Lower lobe of right lung (tissue), 2 donors: ENCODE measurements around the gene ZNF236. TPM values are rescaled to one million over a fixed set of nuclear protein-coding genes. Genes with fewer than 3 reads are reported as not detected.

Experiments
- ATAC-seq, 2 donors: fragments of 200-7000 bp; cut with Tn5 transposase; one replicate each; pipeline ENCODE4 v1.9.1; 2020 to 2022; ENCODE audit warnings: mild to moderate bottlenecking in 2 of 2, moderate library complexity in 2 of 2
- DNase-seq: peaks from one replicate; pipeline ENCODE4 v3.0.0-alpha.2; 2020
- H3K27ac ChIP-seq: fragments of 200-600 bp; one replicate; pipeline ENCODE4 v1.8.0; 2022
- H3K27me3 ChIP-seq: fragments of 200-600 bp; one replicate; pipeline ENCODE4 v1.8.0; 2022; ENCODE audit warnings: low read depth
- H3K36me3 ChIP-seq: fragments of 200-600 bp; one replicate; pipeline ENCODE4 v1.8.0; 2022; ENCODE audit warnings: mild to moderate bottlenecking
- H3K4me1 ChIP-seq: fragments of 200-600 bp; one replicate; pipeline ENCODE4 v1.8.0; 2022
- H3K4me3 ChIP-seq: fragments of 200-600 bp; one replicate; pipeline ENCODE4 v1.8.0; 2022; ENCODE audit warnings: mild to moderate bottlenecking
- H3K9me3 ChIP-seq: fragments of 200-600 bp; one replicate; pipeline ENCODE4 v1.8.0; 2022
- CTCF ChIP-seq: fragments of 200-600 bp; IDR thresholded peaks from one replicate; pipeline ENCODE4 v1.8.0; 2022; ENCODE audit warnings: antibody characterized with exemption, mild to moderate bottlenecking
- intact Hi-C: fragments of 100-400 bp; cut with DNase I; formaldehyde crosslinking; loops from one replicate; pipeline ENCODE4 v1.11.0; 2022
- total RNA-seq: library from RNA; stranded (reverse); fragmentation: NEBNext Ultra II Directional; extraction: Animal tissue kit (Norgen Biotek cat#: 25700); gene quantifications from one replicate; pipeline ENCODE4 v1.2.1, GENCODE V29; 2021
- donor health status: DM: no; HTN: yes; CAD: no; lungs with severe emphysema.

The ZNF236 gene
- total RNA-seq, 1 donor from 2014 or later, result 18.0 TPM

GRCh38 chr18:76821875-76822505 is 367 bp upstream of the ZNF236 start:
- Histone ChIP-seq H3K9me3 (no peaks in the 10 kb centered on the region), H3K36me3 (no peaks in the 10 kb centered on the region), H3K27me3 (no peaks in the 10 kb centered on the region), H3K4me1 (peaks cover 21% of the 10 kb centered on the region), H3K4me3 (peak overlapping the region; percentile 88), H3K27ac (peak overlapping the region; percentile 97)
- intact Hi-C loops, result no loop called here
- ATAC-seq (peak; percentile 75 to 76), DNase-seq (peak; percentile 75)
- no peak for TF ChIP-seq CTCF

- no peaks in the 10 kb centered on the region for H3K36me3 ChIP-seq
- intact Hi-C loops, result no loop called here
- peaks cover 21% of the 10 kb centered on the region for H3K4me1 ChIP-seq
- TF ChIP-seq CTCF, result no peak
- peak; percentile 61 for DNase-seq
- no peaks in the 10 kb centered on the region for H3K27me3 ChIP-seq
- peak overlapping the region; percentile 73 for H3K4me3 ChIP-seq
- H3K9me3 ChIP-seq, result no peaks in the 10 kb centered on the region
- peak overlapping the region; percentile 87 for H3K27ac ChIP-seq
- peak in 1 of 2 donors; percentile 2 for ATAC-seq
These were observed 793 bp downstream of the ZNF236 start for GRCh38 chr18:76823161-76823538.

GRCh38 chr18:76823587-76824011 is 1.2 kb downstream of the ZNF236 start:
- DNase-seq, result peak; percentile 61
- TF ChIP-seq CTCF, result no peak
- Histone ChIP-seq H3K36me3 (no peaks in the 10 kb centered on the region), H3K27me3 (no peaks in the 10 kb centered on the region), H3K4me1 (peaks cover 21% of the 10 kb centered on the region), H3K9me3 (no peaks in the 10 kb centered on the region), H3K27ac (peak overlapping the region; percentile 87), H3K4me3 (peak overlapping the region; percentile 73)
- intact Hi-C loops, result no loop called here
- ATAC-seq, result peak; percentile 8 to 20

- H3K4me3 ChIP-seq, result peak overlapping the region; percentile 73
- ATAC-seq (no peak), DNase-seq (no peak)
- H3K27ac ChIP-seq, result peak overlapping the region; percentile 87
- H3K36me3 ChIP-seq, result no peaks in the 10 kb centered on the region
- H3K9me3 ChIP-seq, result no peaks in the 10 kb centered on the region
- no peaks in the 10 kb centered on the region for H3K27me3 ChIP-seq
- H3K4me1 ChIP-seq, result peaks cover 21% of the 10 kb centered on the region
- no peak for TF ChIP-seq CTCF
- intact Hi-C loops, result no loop called here
These were observed 1.9 kb downstream of the ZNF236 start for GRCh38 chr18:76824145-76824676.

- H3K27ac ChIP-seq, result no peak overlapping the region
- peaks cover 21% of the 10 kb centered on the region for H3K4me1 ChIP-seq
- intact Hi-C loops, result no loop called here
- H3K4me3 ChIP-seq, result no peak overlapping the region
- ATAC-seq (no peak), DNase-seq (no peak)
- no peaks in the 10 kb centered on the region for H3K27me3 ChIP-seq
- H3K36me3 ChIP-seq, result no peaks in the 10 kb centered on the region
- no peaks in the 10 kb centered on the region for H3K9me3 ChIP-seq
- TF ChIP-seq CTCF, result no peak
These were observed 2.4 kb downstream of the ZNF236 start for GRCh38 chr18:76824754-76825153.
